CD4-positive, CD25-positive, alpha-beta regulatory T cell (primary cell): ENCODE measurements around the gene CERCAM. TPM values are rescaled to one million over a fixed set of nuclear protein-coding genes. Genes with fewer than 3 reads are reported as not detected.
"Not testable (repeated sequence)": the region's sequence is repeated elsewhere in the genome, so short reads cannot be mapped to it uniquely, and the experiment has no call there.

Experiments used
- ATAC-seq, 2 donors: fragments of 150-1000 bp; cut with Tn5 transposase; one replicate each; pipeline ENCODE4 v1.10.0; 2021; ENCODE audit warnings: low read depth in 2 of 2, moderate number of reproducible peaks in 2 of 2, moderate library complexity in 1 of 2
- DNase-seq, 3 donors: peaks; one replicate each; pipeline versions ENCODE4 v3.0.0 to v3.0.0-alpha.2; 2012 to 2022; ENCODE audit warnings: mixed read lengths in 1 of 3
- H3K27ac ChIP-seq: one replicate; pipeline ENCODE4 v1.7.0; 2013; ENCODE audit warnings: mild to moderate bottlenecking, low read length; ENCODE audit not compliant: insufficient read depth, poor library complexity, severe bottlenecking
- H3K27me3 ChIP-seq: one replicate; pipeline ENCODE4 v1.7.0; 2013; ENCODE audit warnings: low read length; ENCODE audit not compliant: control insufficient read depth, insufficient read depth
- H3K36me3 ChIP-seq: one replicate; pipeline ENCODE4 v1.7.0; 2013; ENCODE audit warnings: mild to moderate bottlenecking, low read length, moderate library complexity; ENCODE audit not compliant: control insufficient read depth, insufficient read depth
- H3K4me1 ChIP-seq: 2 replicates; pipeline ENCODE4 v1.7.0; 2013; ENCODE audit warnings: mild to moderate bottlenecking, low read length; ENCODE audit not compliant: insufficient read depth, control insufficient read depth, poor library complexity, severe bottlenecking
- H3K4me3 ChIP-seq: one replicate; pipeline ENCODE4 v1.7.0; 2013; ENCODE audit warnings: low read depth, mild to moderate bottlenecking, low read length, moderate library complexity
- H3K9me3 ChIP-seq, 2 experiments: 1 replicate in 1 of 2; 2 replicates in 1 of 2; pipeline ENCODE4 v1.7.0; 2013; ENCODE audit warnings: low read length in 2 of 2, mild to moderate bottlenecking in 1 of 2, moderate library complexity in 1 of 2; ENCODE audit not compliant: control insufficient read depth in 2 of 2
- H3K27ac Mint-ChIP-seq, 3 donors: one replicate each; pipeline ENCODE4 v1.8.0; 2020 to 2022; ENCODE audit warnings: mild to moderate bottlenecking in 3 of 3, mixed read lengths in 3 of 3, moderate library complexity in 2 of 3
- H3K27me3 Mint-ChIP-seq: one replicate; pipeline ENCODE4 v1.8.0; 2022; ENCODE audit warnings: mild to moderate bottlenecking, mixed read lengths
- H3K36me3 Mint-ChIP-seq: one replicate; pipeline ENCODE4 v1.8.0; 2020; ENCODE audit warnings: mixed read lengths
- H3K4me1 Mint-ChIP-seq, 4 donors: one replicate each; pipeline ENCODE4 v1.8.0; 2020 to 2022; ENCODE audit warnings: mixed read lengths in 4 of 4, mild to moderate bottlenecking in 1 of 4
- H3K4me3 Mint-ChIP-seq, 4 donors: one replicate each; pipeline ENCODE4 v1.8.0; 2020 to 2022; ENCODE audit warnings: mild to moderate bottlenecking in 4 of 4, mixed read lengths in 4 of 4, moderate library complexity in 3 of 4
- H3K9me3 Mint-ChIP-seq, 7 donors: one replicate each; pipeline ENCODE4 v1.8.0; 2020 to 2022; ENCODE audit warnings: mixed read lengths in 7 of 7, mild to moderate bottlenecking in 3 of 7, moderate library complexity in 2 of 7
- polyA plus RNA-seq, 4 donors: library from polyadenylated mRNA; unstranded; fragments of 300-500 nt; fragmentation: Illumina TruSeq; gene quantifications; one replicate each; pipeline ENCODE4 v1.2.3, GENCODE V29; 2021
- total RNA-seq: library from RNA; stranded (reverse); gene quantifications from one replicate; pipeline ENCODE4 v1.2.3, GENCODE V29; 2022

CERCAM gene
- total and polyA plus RNA-seq, 5 donors from 2014 or later: 0.12 TPM; not detected in 4

DNA sequence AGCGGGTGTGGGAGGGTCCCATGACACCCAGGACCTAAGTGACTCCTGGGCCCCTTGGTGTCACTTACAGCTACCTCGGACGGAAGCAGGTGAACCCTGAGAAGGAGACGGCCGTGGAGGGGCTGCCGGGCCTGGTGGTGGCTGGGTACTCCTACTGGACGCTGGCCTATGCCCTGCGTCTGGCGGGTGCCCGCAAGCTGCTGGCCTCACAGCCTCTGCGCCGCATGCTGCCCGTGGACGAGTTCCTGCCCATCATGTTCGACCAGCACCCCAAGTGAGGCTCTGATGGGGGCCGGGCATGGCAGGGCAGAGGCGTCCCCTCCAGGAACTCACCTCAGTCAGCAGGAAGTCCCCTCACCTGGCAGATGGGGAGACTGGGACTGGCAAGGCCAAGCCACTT lies 13.7 kb downstream of the CERCAM start:
- Mint-ChIP-seq H3K36me3 (no peaks in the 10 kb centered on the region), H3K4me3 (no peak overlapping the region), H3K27me3 (no peaks in the 10 kb centered on the region), H3K27ac (no peak overlapping the region), H3K4me1 (peaks cover 0 to 4% (median 3%) of the 10 kb centered on the region in 4 donors), H3K9me3 (no peaks in the 10 kb centered on the region)
- no peak for DNase-seq
- H3K27me3 ChIP-seq: no peaks in the 10 kb centered on the region
- no peak for ATAC-seq
- H3K9me3 ChIP-seq: no peaks in the 10 kb centered on the region
- no peak overlapping the region for H3K4me3 ChIP-seq
- H3K36me3 ChIP-seq: no peaks in the 10 kb centered on the region
- H3K27ac ChIP-seq: no peak overlapping the region
- peaks cover 6% of the 10 kb centered on the region for H3K4me1 ChIP-seq

DNA sequence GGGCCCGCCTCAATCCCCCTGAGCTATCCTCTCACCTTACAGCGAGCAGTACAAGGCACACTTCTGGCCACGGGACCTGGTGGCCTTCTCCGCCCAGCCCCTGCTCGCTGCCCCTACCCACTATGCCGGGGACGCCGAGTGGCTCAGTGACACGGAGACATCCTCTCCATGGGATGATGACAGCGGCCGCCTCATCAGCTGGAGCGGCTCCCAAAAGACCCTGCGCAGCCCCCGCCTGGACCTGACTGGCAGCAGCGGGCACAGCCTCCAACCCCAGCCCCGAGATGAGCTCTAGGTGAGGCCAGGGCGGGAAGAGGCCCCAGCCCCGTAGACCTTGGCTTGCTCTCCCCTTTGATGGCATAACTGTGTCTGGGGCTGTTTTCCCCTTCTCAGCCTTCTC lies 15.0 kb downstream of the CERCAM start:
- no peak overlapping the region for H3K4me3 Mint-ChIP-seq
- H3K27ac ChIP-seq: no peak overlapping the region
- no peak for DNase-seq
- peaks cover 6% of the 10 kb centered on the region for H3K4me1 ChIP-seq
- no peak overlapping the region for H3K4me3 ChIP-seq
- no peaks in the 10 kb centered on the region for H3K9me3 ChIP-seq
- no peaks in the 10 kb centered on the region for H3K9me3 Mint-ChIP-seq
- no peaks in the 10 kb centered on the region for H3K27me3 ChIP-seq
- H3K27me3 Mint-ChIP-seq: no peaks in the 10 kb centered on the region
- no peaks in the 10 kb centered on the region for H3K36me3 Mint-ChIP-seq
- no peak overlapping the region for H3K27ac Mint-ChIP-seq
- no peaks in the 10 kb centered on the region for H3K36me3 ChIP-seq
- no peak for ATAC-seq
- H3K4me1 Mint-ChIP-seq: peaks cover 0 to 4% (median 3%) of the 10 kb centered on the region in 4 donors

- no peaks in the 10 kb centered on the region for H3K9me3 ChIP-seq
- Mint-ChIP-seq H3K27me3 (no peaks in the 10 kb centered on the region), H3K4me1 (peaks cover 0 to 4% (median 3%) of the 10 kb centered on the region in 4 donors), H3K36me3 (no peaks in the 10 kb centered on the region), H3K27ac (peak overlapping the region in 2 of 3 donors; percentile 20 to 31), H3K4me3 (no peak overlapping the region), H3K9me3 (no peaks in the 10 kb centered on the region)
- H3K4me3 ChIP-seq: no peak overlapping the region
- DNase-seq (peak; percentile 64 to 69 (median 65)), ATAC-seq (peak; percentile 81 to 82)
- no peak overlapping the region for H3K27ac ChIP-seq
- no peaks in the 10 kb centered on the region for H3K27me3 ChIP-seq
- H3K4me1 ChIP-seq: peaks cover 6% of the 10 kb centered on the region
- H3K36me3 ChIP-seq: no peaks in the 10 kb centered on the region
Observed at GRCh38 chr9:128438343-128439109, 17.9 kb downstream of the CERCAM start.

DNA sequence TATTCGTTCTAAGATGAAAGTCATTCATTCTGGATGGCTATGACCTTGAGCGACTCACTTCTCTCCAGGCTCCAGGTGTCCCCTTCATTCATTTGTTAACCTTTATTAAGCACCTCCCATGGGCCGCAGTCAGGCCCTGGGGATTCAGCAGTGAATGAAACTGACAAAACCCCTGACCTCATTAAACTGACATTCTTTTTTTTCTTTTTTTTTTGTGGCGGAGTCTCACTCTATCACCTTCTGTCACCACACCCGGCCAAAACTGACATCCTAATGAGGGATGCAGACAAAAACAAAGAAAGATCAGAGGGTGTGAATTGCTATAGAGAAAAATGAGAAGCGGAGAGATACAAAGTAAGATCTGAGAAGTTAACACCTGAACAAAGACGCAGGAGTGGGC lies 18.6 kb downstream of the CERCAM start:
- peaks cover 6% of the 10 kb centered on the region for H3K4me1 ChIP-seq
- no peaks in the 10 kb centered on the region for H3K27me3 Mint-ChIP-seq
- H3K27ac Mint-ChIP-seq: peak overlapping the region in 1 of 3 donors; percentile 38
- H3K4me3 ChIP-seq: no peak overlapping the region
- H3K4me3 Mint-ChIP-seq: no peak overlapping the region
- no peak overlapping the region for H3K27ac ChIP-seq
- no peaks in the 10 kb centered on the region for H3K36me3 Mint-ChIP-seq
- H3K27me3 ChIP-seq: no peaks in the 10 kb centered on the region
- no peak for ATAC-seq
- H3K9me3 Mint-ChIP-seq: no peaks in the 10 kb centered on the region
- H3K9me3 ChIP-seq: no peaks in the 10 kb centered on the region
- H3K36me3 ChIP-seq: no peaks in the 10 kb centered on the region
- no peak for DNase-seq
- peaks cover 0 to 4% (median 3%) of the 10 kb centered on the region in 4 donors for H3K4me1 Mint-ChIP-seq

DNA sequence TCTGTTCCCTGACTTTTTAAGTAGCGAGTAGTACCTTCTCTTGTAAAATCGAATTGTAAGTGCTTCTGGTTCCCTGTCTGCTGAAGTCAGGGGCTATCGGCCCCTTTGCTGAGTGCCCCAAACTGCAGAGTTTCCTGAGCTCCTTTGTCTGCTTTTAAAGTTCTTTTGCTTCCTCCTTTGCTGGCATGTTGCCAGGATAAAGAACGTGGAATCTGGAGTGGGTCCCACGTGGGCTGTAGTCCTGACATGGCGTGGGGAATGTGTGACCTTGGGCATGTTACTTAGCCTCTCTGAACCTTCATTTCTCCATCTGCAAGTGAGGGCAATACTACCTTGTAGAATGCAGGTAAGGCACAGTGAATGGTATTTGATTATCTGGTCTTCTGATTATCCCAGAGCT lies 21.5 kb downstream of the CERCAM start:
- H3K4me1 Mint-ChIP-seq: peaks cover 0 to 4% (median 3%) of the 10 kb centered on the region in 4 donors
- H3K9me3 Mint-ChIP-seq: no peaks in the 10 kb centered on the region
- no peaks in the 10 kb centered on the region for H3K36me3 Mint-ChIP-seq
- peak overlapping the region in 1 of 4 donors; percentile 39 for H3K4me3 Mint-ChIP-seq
- H3K27ac Mint-ChIP-seq: peak overlapping the region in 1 of 3 donors; percentile 41
- DNase-seq (no peak), ATAC-seq (no peak)
- Histone ChIP-seq H3K36me3 (no peaks in the 10 kb centered on the region), H3K4me1 (peaks cover 6% of the 10 kb centered on the region), H3K27me3 (no peaks in the 10 kb centered on the region), H3K27ac (no peak overlapping the region), H3K4me3 (no peak overlapping the region), H3K9me3 (no peaks in the 10 kb centered on the region)
- H3K27me3 Mint-ChIP-seq: no peaks in the 10 kb centered on the region

GRCh38 chr9:128446505-128446904 lies 25.8 kb downstream of the CERCAM start:
- H3K4me3 ChIP-seq, H3K4me1 Mint-ChIP-seq, ATAC-seq, H3K27me3 Mint-ChIP-seq, H3K4me3 Mint-ChIP-seq, H3K36me3 Mint-ChIP-seq, H3K36me3 ChIP-seq, H3K27ac Mint-ChIP-seq, DNase-seq, H3K9me3 ChIP-seq, H3K9me3 Mint-ChIP-seq, H3K27me3 ChIP-seq, H3K4me1 ChIP-seq, H3K27ac ChIP-seq: not testable (repeated sequence)

DNA sequence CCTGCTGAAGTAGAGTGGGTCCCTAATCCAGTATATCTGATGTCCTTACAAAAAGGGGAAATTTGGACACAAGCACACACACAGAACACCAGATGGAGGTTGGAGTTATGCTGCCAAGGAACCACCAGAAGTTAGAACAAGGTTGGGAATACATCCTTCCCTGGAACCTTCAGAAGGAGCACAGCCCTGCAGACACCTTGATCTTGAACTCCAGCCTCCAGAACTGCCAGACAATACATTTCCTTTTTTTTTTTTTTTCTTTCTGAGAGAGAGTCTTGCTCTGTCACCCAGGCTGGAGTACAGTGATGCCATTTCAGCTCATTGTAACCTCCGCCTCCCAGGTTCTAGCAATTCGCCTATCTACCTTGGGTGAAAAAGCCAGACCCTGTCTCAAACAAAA lies 28.1 kb downstream of the CERCAM start:
- H3K4me1 ChIP-seq: no peaks in the 10 kb centered on the region
- no peak for DNase-seq
- ATAC-seq: no peak
- H3K9me3 Mint-ChIP-seq: no peaks in the 10 kb centered on the region
- no peaks in the 10 kb centered on the region for H3K36me3 Mint-ChIP-seq
- no peaks in the 10 kb centered on the region for H3K27me3 ChIP-seq
- H3K9me3 ChIP-seq: no peaks in the 10 kb centered on the region
- H3K36me3 ChIP-seq: no peaks in the 10 kb centered on the region
- no peaks in the 10 kb centered on the region for H3K4me1 Mint-ChIP-seq
- H3K4me3 Mint-ChIP-seq: no peak overlapping the region
- H3K27ac ChIP-seq: no peak overlapping the region
- no peaks in the 10 kb centered on the region for H3K27me3 Mint-ChIP-seq
- H3K27ac Mint-ChIP-seq: no peak overlapping the region
- no peak overlapping the region for H3K4me3 ChIP-seq

- DNase-seq: no peak
- Mint-ChIP-seq H3K4me3 (peak overlapping the region; percentile 44 to 96 (median 62)), H3K4me1 (peaks cover 4 to 27% (median 15%) of the 10 kb centered on the region in 4 donors), H3K27me3 (peaks cover 8% of the 10 kb centered on the region), H3K27ac (peak overlapping the region in 2 of 3 donors; percentile 86 to 89), H3K36me3 (peaks cover 11% of the 10 kb centered on the region), H3K9me3 (peaks cover 0 to 2% (median 0%) of the 10 kb centered on the region in 7 donors)
- Histone ChIP-seq H3K9me3 (no peaks in the 10 kb centered on the region), H3K27me3 (no peaks in the 10 kb centered on the region), H3K27ac (no peak overlapping the region), H3K36me3 (peaks cover 6% of the 10 kb centered on the region), H3K4me1 (peaks cover 15% of the 10 kb centered on the region), H3K4me3 (no peak overlapping the region)
- no peak for ATAC-seq
Observed at GRCh38 chr9:128454991-128455390, 34.3 kb downstream of the CERCAM start.
